IPS-15b (cell line): ENCODE results near the gene ISCA1.
"Not testable (repeated sequence)": the region's sequence is repeated elsewhere in the genome, so short reads cannot be mapped to it uniquely, and the experiment has no call there.

ENCODE experiments used
- H3K27me3 ChIP-seq: one replicate; pipeline ENCODE4 v1.6.1; 2013; ENCODE audit warnings: low read length; ENCODE audit not compliant: control insufficient read depth, insufficient read depth
- H3K36me3 ChIP-seq: one replicate; pipeline ENCODE4 v1.6.1; 2013; ENCODE audit warnings: low read length; ENCODE audit not compliant: control insufficient read depth, insufficient read depth
- H3K4me1 ChIP-seq: one replicate; pipeline ENCODE4 v1.6.1; 2013; ENCODE audit warnings: mild to moderate bottlenecking, low read length; ENCODE audit not compliant: control insufficient read depth, insufficient read depth
- H3K4me3 ChIP-seq: one replicate; pipeline ENCODE4 v1.5.1; 2013; ENCODE audit warnings: low read depth, low read length
- H3K9ac ChIP-seq: one replicate; pipeline ENCODE4 v1.6.1; 2013; ENCODE audit warnings: low read depth, mild to moderate bottlenecking, low read length
- H3K9me3 ChIP-seq: one replicate; pipeline ENCODE4 v1.6.1; 2013; ENCODE audit warnings: mild to moderate bottlenecking, low read length; ENCODE audit not compliant: control insufficient read depth, insufficient read depth

Gene ISCA1

GRCh38 chr9:86282077-86282978 lies at the start of gene ISCA1:
ISCA1 (minus strand) TSS chr9:86282538; CDS start chr9:86282458, 80 bp downstream.
- Histone ChIP-seq H3K4me1 (peaks cover 6% of the 10 kb centered on the region), H3K36me3 (no peaks in the 10 kb centered on the region), H3K9ac (peak within 1 kb of the TSS; percentile 92), H3K4me3 (peak within 1 kb of the TSS; percentile 95), H3K9me3 (no peaks in the 10 kb centered on the region), H3K27me3 (peaks cover 4% of the 10 kb centered on the region)

GRCh38 chr9:86330186-86330585 lies 47.8 kb upstream of the ISCA1 start:
- no peak overlapping the region for H3K9ac ChIP-seq
- H3K36me3 ChIP-seq, result peaks cover 9% of the 10 kb centered on the region
- no peaks in the 10 kb centered on the region for H3K4me1 ChIP-seq
- no peak overlapping the region for H3K4me3 ChIP-seq
- H3K9me3 ChIP-seq, result no peaks in the 10 kb centered on the region
- H3K27me3 ChIP-seq, result no peaks in the 10 kb centered on the region

- Histone ChIP-seq H3K4me3 (no peak overlapping the region), H3K9ac (no peak overlapping the region), H3K4me1 (no peaks in the 10 kb centered on the region), H3K9me3 (no peaks in the 10 kb centered on the region), H3K27me3 (no peaks in the 10 kb centered on the region), H3K36me3 (peaks cover 9% of the 10 kb centered on the region)
These were observed 47.3 kb upstream of the ISCA1 start for GRCh38 chr9:86329649-86330048.

- H3K9me3 ChIP-seq, result no peaks in the 10 kb centered on the region
- H3K36me3 ChIP-seq, result peaks cover 14% of the 10 kb centered on the region
- no peak overlapping the region for H3K9ac ChIP-seq
- H3K4me3 ChIP-seq, result no peak overlapping the region
- no peaks in the 10 kb centered on the region for H3K4me1 ChIP-seq
- no peaks in the 10 kb centered on the region for H3K27me3 ChIP-seq
These were observed 45.8 kb upstream of the ISCA1 start for GRCh38 chr9:86328156-86328555.

- H3K9me3 ChIP-seq, result no peaks in the 10 kb centered on the region
- H3K27me3 ChIP-seq, result no peaks in the 10 kb centered on the region
- H3K4me3 ChIP-seq, result no peak overlapping the region
- H3K4me1 ChIP-seq, result no peaks in the 10 kb centered on the region
- no peak overlapping the region for H3K9ac ChIP-seq
- H3K36me3 ChIP-seq, result peaks cover 22% of the 10 kb centered on the region
These were observed 44.2 kb upstream of the ISCA1 start for GRCh38 chr9:86326536-86326935.

- Histone ChIP-seq H3K27me3 (no peaks in the 10 kb centered on the region), H3K4me1 (no peaks in the 10 kb centered on the region), H3K36me3 (peaks cover 22% of the 10 kb centered on the region), H3K4me3 (no peak overlapping the region), H3K9ac (no peak overlapping the region), H3K9me3 (no peaks in the 10 kb centered on the region)
These were observed 42.6 kb upstream of the ISCA1 start for GRCh38 chr9:86324901-86325300.

- no peak overlapping the region for H3K9ac ChIP-seq
- H3K4me3 ChIP-seq, result no peak overlapping the region
- no peaks in the 10 kb centered on the region for H3K27me3 ChIP-seq
- peaks cover 22% of the 10 kb centered on the region for H3K36me3 ChIP-seq
- H3K4me1 ChIP-seq, result no peaks in the 10 kb centered on the region
- no peaks in the 10 kb centered on the region for H3K9me3 ChIP-seq
These were observed 42.0 kb upstream of the ISCA1 start for GRCh38 chr9:86324308-86324707.

GRCh38 chr9:86322973-86323644 lies 40.8 kb upstream of the ISCA1 start:
- H3K27me3 ChIP-seq, result no peaks in the 10 kb centered on the region
- no peaks in the 10 kb centered on the region for H3K9me3 ChIP-seq
- no peaks in the 10 kb centered on the region for H3K4me1 ChIP-seq
- H3K36me3 ChIP-seq, result peaks cover 25% of the 10 kb centered on the region
- H3K9ac ChIP-seq, result no peak overlapping the region
- no peak overlapping the region for H3K4me3 ChIP-seq

GRCh38 chr9:86321373-86321772 lies 39.0 kb upstream of the ISCA1 start:
- no peak overlapping the region for H3K9ac ChIP-seq
- no peak overlapping the region for H3K4me3 ChIP-seq
- no peaks in the 10 kb centered on the region for H3K4me1 ChIP-seq
- no peaks in the 10 kb centered on the region for H3K27me3 ChIP-seq
- no peaks in the 10 kb centered on the region for H3K9me3 ChIP-seq
- H3K36me3 ChIP-seq, result peaks cover 22% of the 10 kb centered on the region

- H3K4me3 ChIP-seq, result no peak overlapping the region
These were observed 35.8 kb upstream of the ISCA1 start for GRCh38 chr9:86318187-86318586.

GRCh38 chr9:86315078-86315477 lies 32.7 kb upstream of the ISCA1 start:
- no peak overlapping the region for H3K9ac ChIP-seq
- H3K36me3 ChIP-seq, result peaks cover 12% of the 10 kb centered on the region
- no peak overlapping the region for H3K4me3 ChIP-seq
- peaks cover 2% of the 10 kb centered on the region for H3K4me1 ChIP-seq
- no peaks in the 10 kb centered on the region for H3K9me3 ChIP-seq
- H3K27me3 ChIP-seq, result no peaks in the 10 kb centered on the region

More at GRCh38 chr9:86318187-86318586, 35.8 kb upstream of the ISCA1 start:
- H3K9ac ChIP-seq, result no peak overlapping the region
- H3K27me3 ChIP-seq, result no peaks in the 10 kb centered on the region
- H3K9me3 ChIP-seq, result no peaks in the 10 kb centered on the region
- H3K4me1 ChIP-seq, result peaks cover under 1% of the 10 kb centered on the region
- peaks cover 20% of the 10 kb centered on the region for H3K36me3 ChIP-seq

GRCh38 chr9:86312959-86313358 lies 30.6 kb upstream of the ISCA1 start:
- not testable (repeated sequence) for H3K9ac ChIP-seq, H3K4me3 ChIP-seq, H3K27me3 ChIP-seq, H3K9me3 ChIP-seq, H3K4me1 ChIP-seq, H3K36me3 ChIP-seq
